IMR-90 (cell line): ENCODE results near the gene SNX11. TPM values are rescaled to one million over a fixed set of nuclear protein-coding genes. Genes with fewer than 3 reads are reported as not detected.

Experiments
- ATAC-seq: fragments of 200-7000 bp; cut with Tn5 transposase; 2 replicates; pipeline ENCODE4 v1.9.1; 2020; ENCODE audit warnings: low read depth, mild to moderate bottlenecking, moderate library complexity
- BruUV-seq: library from RNA; stranded (reverse); fragments of 400-500 nt; replicated peaks from 2 replicates; lab custom pipeline; 2021; lab: Mats Ljungman, UMichigan
- CTCF ChIA-PET: fragments of 300-600 bp; formaldehyde crosslinking; extraction: SDS; loops from one replicate; lab custom pipeline; 2021; ENCODE audit warnings: antibody characterized with exemption; lab: Yijun Ruan, JAX
- POLR2A ChIA-PET: fragments of 300-600 bp; sonication (Branson Sonifier 250); formaldehyde crosslinking; loops from one replicate; lab custom pipeline; 2022; ENCODE audit warnings: antibody characterized with exemption; ENCODE audit not compliant: unreplicated experiment; lab: Charles Lee
- DNase-seq: peaks from one replicate; pipeline ENCODE4 v3.0.0; 2013
- H2AFZ ChIP-seq: replicated peaks from 2 replicates; pipeline ENCODE3; 2013; ENCODE audit warnings: low read length, mild to moderate bottlenecking; ENCODE audit not compliant: poor library complexity
- H2AK5ac ChIP-seq: 2 replicates; pipeline ENCODE4 v1.6.1; 2013; ENCODE audit warnings: low read depth, low read length, inconsistent platforms
- H2AK9ac ChIP-seq: replicated peaks from 2 replicates; pipeline ENCODE3; 2013; ENCODE audit warnings: mild to moderate bottlenecking, low read depth, low read length, moderate library complexity; ENCODE audit not compliant: poor library complexity
- H2BK120ac ChIP-seq: 2 replicates; pipeline ENCODE4 v1.6.1; 2013; ENCODE audit warnings: low read depth, low read length, inconsistent platforms
- H2BK15ac ChIP-seq: 3 replicates; pipeline ENCODE4 v1.6.1; 2013; ENCODE audit warnings: low read depth, low read length, inconsistent platforms
- H2BK20ac ChIP-seq: 2 replicates; pipeline ENCODE4 v1.6.1; 2013; ENCODE audit warnings: low read depth, mild to moderate bottlenecking, inconsistent platforms, low read length, moderate library complexity
- H2BK5ac ChIP-seq: 2 replicates; pipeline ENCODE4 v1.6.1; 2013; ENCODE audit warnings: mild to moderate bottlenecking, low read depth, low read length, inconsistent platforms; ENCODE audit not compliant: poor library complexity, severe bottlenecking
- H3K14ac ChIP-seq: replicated peaks from 2 replicates; pipeline ENCODE4 v1.6.1; 2013; ENCODE audit warnings: low read depth, low read length, inconsistent platforms
- H3K18ac ChIP-seq: 2 replicates; pipeline ENCODE4 v1.6.1; 2013; ENCODE audit warnings: low read depth, low read length, control low read depth
- H3K23ac ChIP-seq: 2 replicates; pipeline ENCODE4 v1.6.1; 2013; ENCODE audit warnings: low read depth, low read length, inconsistent platforms
- H3K27ac ChIP-seq: 2 replicates; pipeline ENCODE4 v1.5.1; 2013; ENCODE audit warnings: mild to moderate bottlenecking, control low read depth, low read length; ENCODE audit not compliant: insufficient read depth
- H3K27me3 ChIP-seq: 2 replicates; pipeline ENCODE4 v1.6.1; 2013; ENCODE audit warnings: low read length; ENCODE audit not compliant: control insufficient read depth, insufficient read depth
- H3K36me3 ChIP-seq: 2 replicates; pipeline ENCODE4 v1.6.1; 2013; ENCODE audit warnings: low read length, mixed read lengths; ENCODE audit not compliant: control insufficient read depth, insufficient read depth
- H3K4ac ChIP-seq: 2 replicates; pipeline ENCODE4 v1.6.1; 2013; ENCODE audit warnings: low read depth, low read length, inconsistent platforms
- H3K4me1 ChIP-seq: 2 replicates; pipeline ENCODE4 v1.6.1; 2013; ENCODE audit warnings: low read length, mixed read lengths; ENCODE audit not compliant: control insufficient read depth, insufficient read depth
- H3K4me2 ChIP-seq: 2 replicates; pipeline ENCODE4 v1.6.1; 2013; ENCODE audit warnings: low read depth, mild to moderate bottlenecking, control low read depth, low read length, moderate library complexity
- H3K4me3 ChIP-seq: 2 replicates; pipeline ENCODE4 v1.5.1; 2013; ENCODE audit warnings: low read depth, mild to moderate bottlenecking, control low read depth, low read length, moderate library complexity; ENCODE audit not compliant: insufficient read depth
- H3K56ac ChIP-seq: 2 replicates; pipeline ENCODE4 v1.6.1; 2013; ENCODE audit warnings: low read length, inconsistent platforms; ENCODE audit not compliant: insufficient read depth; ENCODE audit errors: extremely low read depth
- H3K79me1 ChIP-seq, 2 experiments: 2 replicates each; pipeline ENCODE4 v1.6.1; 2013; ENCODE audit warnings: low read length in 2 of 2, inconsistent platforms in 1 of 2, low read depth in 1 of 2
- H3K9ac ChIP-seq: 2 replicates; pipeline ENCODE4 v1.6.1; 2013; ENCODE audit warnings: low read depth, low read length, control low read depth
- H3K9me1 ChIP-seq: 2 replicates; pipeline ENCODE4 v1.6.1; 2013; ENCODE audit warnings: low read length, inconsistent platforms; ENCODE audit not compliant: insufficient read depth
- H3K9me3 ChIP-seq: 2 replicates; pipeline ENCODE4 v1.6.1; 2013; ENCODE audit warnings: low read length; ENCODE audit not compliant: control insufficient read depth, insufficient read depth
- H4K20me1 ChIP-seq: 2 replicates; pipeline ENCODE4 v1.6.1; 2013; ENCODE audit warnings: low read length, inconsistent platforms; ENCODE audit not compliant: insufficient read depth
- H4K5ac ChIP-seq: 2 replicates; pipeline ENCODE4 v1.6.1; 2013; ENCODE audit warnings: mild to moderate bottlenecking, low read depth, low read length, control low read depth
- H4K8ac ChIP-seq, 2 experiments: 2 replicates each; pipeline ENCODE4 v1.6.1; 2013; ENCODE audit warnings: low read depth in 2 of 2, low read length in 2 of 2, control low read depth in 1 of 2, inconsistent platforms in 1 of 2
- H4K91ac ChIP-seq: 2 replicates; pipeline ENCODE4 v1.6.1; 2013; ENCODE audit warnings: low read depth, low read length, inconsistent platforms; ENCODE audit not compliant: insufficient read depth
- BHLHE40 ChIP-seq: fragments of 150-350 bp; IDR thresholded peaks from 2 replicates; pipeline ENCODE4 v1.6.1; 2016; ENCODE audit warnings: mild to moderate bottlenecking, low read depth, low read length
- CEBPB ChIP-seq: IDR thresholded peaks from 2 replicates; pipeline ENCODE4 v1.6.1; 2012; ENCODE audit warnings: low read depth, low read length, improper control_type of control experiment
- CHD1 ChIP-seq: IDR thresholded peaks from 2 replicates; pipeline ENCODE4 v1.6.1; 2012; ENCODE audit warnings: low read depth, low read length, improper control_type of control experiment
- CTCF ChIP-seq: conservative IDR thresholded peaks from 2 replicates; pipeline ENCODE4 v1.5.1; 2012; ENCODE audit warnings: mild to moderate bottlenecking, low read depth, low read length, improper control_type of control experiment
- ELK1 ChIP-seq: fragments of 150-350 bp; IDR thresholded peaks from 2 replicates; pipeline ENCODE4 v1.6.1; 2016; ENCODE audit warnings: low read depth, mild to moderate bottlenecking, low read length, moderate library complexity, borderline replicate concordance
- FOS ChIP-seq: fragments of 150-350 bp; IDR thresholded peaks from 2 replicates; pipeline ENCODE4 v1.6.1; 2016; ENCODE audit warnings: low read depth, low read length
- MAFK ChIP-seq: IDR thresholded peaks from 2 replicates; pipeline ENCODE4 v1.6.1; 2012; ENCODE audit warnings: low read depth, low read length, improper control_type of control experiment
- MAZ ChIP-seq: IDR thresholded peaks from 2 replicates; pipeline ENCODE4 v1.6.1; 2012; ENCODE audit warnings: low read depth, mild to moderate bottlenecking, low read length, improper control_type of control experiment, moderate library complexity, borderline replicate concordance
- MXI1 ChIP-seq: IDR thresholded peaks from 2 replicates; pipeline ENCODE4 v1.6.1; 2012; ENCODE audit warnings: low read depth, mild to moderate bottlenecking, low read length, moderate library complexity, borderline replicate concordance
- NFE2L2 ChIP-seq: fragments of 150-350 bp; IDR thresholded peaks from 2 replicates; pipeline ENCODE4 v1.6.1; 2016; ENCODE audit warnings: low read depth, mild to moderate bottlenecking, low read length
- POLR2A ChIP-seq: IDR thresholded peaks from 2 replicates; pipeline ENCODE4 v1.6.1; 2012; ENCODE audit warnings: mild to moderate bottlenecking, low read depth, low read length
- RAD21 ChIP-seq: IDR thresholded peaks from 2 replicates; pipeline ENCODE4 v1.6.1; 2012; ENCODE audit warnings: low read length, improper control_type of control experiment
- RCOR1 ChIP-seq: IDR thresholded peaks from 2 replicates; pipeline ENCODE4 v1.6.1; 2012; ENCODE audit warnings: mild to moderate bottlenecking, low read length, improper control_type of control experiment; ENCODE audit not compliant: insufficient replicate concordance
- RFX5 ChIP-seq: IDR thresholded peaks from 2 replicates; pipeline ENCODE4 v1.8.0; 2012; ENCODE audit warnings: low read depth, mild to moderate bottlenecking, low read length, moderate library complexity
- SMC3 ChIP-seq: fragments of 150-350 bp; IDR thresholded peaks from 2 replicates; pipeline ENCODE4 v1.6.1; 2016; ENCODE audit warnings: low read depth, mild to moderate bottlenecking, antibody characterized with exemption, low read length, moderate library complexity
- USF2 ChIP-seq: fragments of 150-350 bp; IDR thresholded peaks from 2 replicates; pipeline ENCODE4 v1.6.1; 2017; ENCODE audit warnings: mild to moderate bottlenecking, antibody characterized with exemption, low read length, low read depth
- WGBS, 2 experiments: methylation state at CpG; one replicate each; pipeline versions ENCODE4 v1.1.5 to v1.1.7; 2013; ENCODE audit warnings: missing lambda C conversion rate in 2 of 2; ENCODE audit not compliant: insufficient read length in 1 of 2; ENCODE audit errors: extremely low coverage in 2 of 2; 5-methylcytosine and 5-hydroxymethylcytosine counted together
- dilution Hi-C: fragments of 300-500 bp; cut with HindIII; formaldehyde crosslinking; loops from one replicate; pipeline ENCODE4 v1.14.3; 2018; ENCODE audit warnings: low sequenced_read_pairs; ENCODE audit not compliant: unreplicated experiment
- in situ Hi-C: fragments of 300-500 bp; cut with MboI; formaldehyde crosslinking; loops from 3 replicates; pipeline ENCODE4 v1.14.3; 2019; ENCODE audit warnings: low sequenced_read_pairs, inconsistent platforms, mixed read lengths
- intact Hi-C: fragments of 100-400 bp; cut with micrococcal nuclease; formaldehyde crosslinking; loops from 2 replicates; pipeline ENCODE4 v1.10.0; 2022
- polyA plus RNA-seq, 3 experiments: library from polyadenylated mRNA; depleted of rRNA; stranded (reverse); fragments of >200 nt; gene quantifications; 2 replicates each; pipeline ENCODE4 v1.2.3, GENCODE V29; 2012; ENCODE audit warnings: low replicate concordance in 1 of 3
- total RNA-seq: library from RNA; depleted of rRNA; stranded (reverse); fragments of >200 nt; gene quantifications from 2 replicates; pipeline ENCODE4 v1.2.3, GENCODE V29; 2012

SNX11 gene
- total and polyA plus RNA-seq, 2 of the 4 experiments (the other 2 are of a cell fraction): 14.7 to 16.9 TPM

- Histone ChIP-seq H2BK20ac (no peak overlapping the region), H2AFZ (no peak overlapping the region), H3K27ac (no peak overlapping the region), H3K4me1 (peaks cover 8% of the 10 kb centered on the region), H3K9me1 (peaks cover 19% of the 10 kb centered on the region), H3K9ac (no peak overlapping the region), H3K14ac (no peak overlapping the region), H2AK9ac (peak overlapping the region; percentile 18), H3K36me3 (peaks cover 71% of the 10 kb centered on the region), H4K8ac (peak overlapping the region in 1 of 2 experiments; percentile 39; a peak in 1 of 4 replicates), H4K20me1 (peaks cover 9% of the 10 kb centered on the region), H3K4me2 (no peak overlapping the region), H3K4me3 (no peak overlapping the region), H2BK15ac (no peak overlapping the region), H3K79me1 (peaks cover 25 to 83% of the 10 kb centered on the region in 2 experiments), H3K23ac (peak overlapping the region; percentile 40; the same call in 1 of the 2 replicates), H4K91ac (no peak overlapping the region), H3K18ac (no peak overlapping the region), H2BK120ac (no peak overlapping the region), H3K9me3 (no peaks in the 10 kb centered on the region), H3K56ac (no peak overlapping the region), H2BK5ac (no peak overlapping the region), H4K5ac (no peak overlapping the region), H3K4ac (no peak overlapping the region), H2AK5ac (no peak overlapping the region), H3K27me3 (no peaks in the 10 kb centered on the region)
- BruUV-seq: no TSS peak
- dilution Hi-C loops (no loop called here), intact Hi-C loops (no loop called here), in situ Hi-C loops (no loop called here)
- WGBS, 2 experiments: no CpG with 5 or more reads among the region's 7 CpGs
- no peak for ATAC-seq
- no peak for TF ChIP-seq NFE2L2
- TF ChIP-seq RAD21: no peak
- TF ChIP-seq CTCF: no peak
- TF ChIP-seq MAZ: no peak
- TF ChIP-seq MAFK: no peak
- no peak for TF ChIP-seq CHD1
- TF ChIP-seq RCOR1: no peak
- TF ChIP-seq ELK1: no peak
- no peak for TF ChIP-seq RFX5
- no peak for TF ChIP-seq FOS
- TF ChIP-seq MXI1: no peak
- no peak for TF ChIP-seq SMC3
- no peak for TF ChIP-seq BHLHE40
- TF ChIP-seq USF2: no peak
- no peak for TF ChIP-seq POLR2A
- TF ChIP-seq CEBPB: no peak
- POLR2A ChIA-PET: no interaction called here
- CTCF ChIA-PET: no interaction called here
- no peak for DNase-seq
These were observed 47.3 kb upstream of the SNX11 start for GRCh38 chr17:48060249-48060648.
